GM23338 (cell line): ENCODE data around the gene CYBC1. TPM values are rescaled to one million over a fixed set of nuclear protein-coding genes. Genes with fewer than 3 reads are reported as not detected.

Experiments
- ATAC-seq: fragments of 200-7000 bp; cut with Tn5 transposase; 3 replicates; pipeline ENCODE4 v1.9.1; 2020
- DNase-seq: peaks from one replicate; pipeline ENCODE4 v3.0.0-alpha.2; 2015; ENCODE audit warnings: low spot score
- H2AFZ ChIP-seq: fragments of 200-600 bp; sonication (generic); 2 replicates; pipeline ENCODE4 v1.8.0; 2016; ENCODE audit warnings: antibody characterized with exemption, mild to moderate bottlenecking, moderate library complexity
- H3F3A ChIP-seq: fragments of 200-600 bp; sonication (generic); replicated peaks from 2 replicates; pipeline ENCODE4 v1.8.0; 2017; ENCODE audit warnings: antibody characterized with exemption, mixed run types, low read depth
- H3K27ac ChIP-seq: fragments of 200-600 bp; sonication (generic); 2 replicates; pipeline ENCODE4 v1.6.1; 2016; ENCODE audit warnings: low read depth
- H3K27me3 ChIP-seq: fragments of 200-600 bp; sonication (generic); 2 replicates; pipeline ENCODE4 v1.8.0; 2016; ENCODE audit warnings: mild to moderate bottlenecking, mixed run types, moderate library complexity; ENCODE audit not compliant: insufficient read depth
- H3K36me3 ChIP-seq: fragments of 200-600 bp; sonication (generic); 2 replicates; pipeline ENCODE4 v1.8.0; 2016; ENCODE audit warnings: mild to moderate bottlenecking; ENCODE audit not compliant: insufficient read depth
- H3K4me1 ChIP-seq: fragments of 200-600 bp; sonication (generic); 2 replicates; pipeline ENCODE4 v1.8.0; 2016; ENCODE audit warnings: mild to moderate bottlenecking, moderate library complexity; ENCODE audit not compliant: insufficient read depth
- H3K4me2 ChIP-seq: fragments of 200-600 bp; sonication (generic); 2 replicates; pipeline ENCODE4 v1.7.1; 2017; ENCODE audit warnings: mixed run types
- H3K4me3 ChIP-seq: fragments of 200-600 bp; sonication (generic); 2 replicates; pipeline ENCODE4 v1.6.1; 2016; ENCODE audit warnings: mixed run types
- H3K79me2 ChIP-seq: fragments of 200-600 bp; sonication (generic); replicated peaks from 2 replicates; pipeline ENCODE4 v1.8.0; 2017; ENCODE audit warnings: mild to moderate bottlenecking; ENCODE audit not compliant: insufficient read depth
- H3K9me2 ChIP-seq: fragments of 200-600 bp; sonication (generic); 2 replicates; pipeline ENCODE4 v1.8.0; 2017; ENCODE audit not compliant: insufficient read depth
- H4K20me1 ChIP-seq: fragments of 200-600 bp; sonication (generic); replicated peaks from 2 replicates; pipeline ENCODE4 v1.8.0; 2017; ENCODE audit warnings: mild to moderate bottlenecking; ENCODE audit not compliant: insufficient read depth
- H3K27ac Mint-ChIP-seq: 2 replicates; pipeline ENCODE4 v1.8.0; 2020; ENCODE audit warnings: inconsistent platforms, mild to moderate bottlenecking, moderate library complexity, mixed read lengths
- H3K27me3 Mint-ChIP-seq: 3 replicates; pipeline ENCODE4 v1.8.0; 2022; ENCODE audit warnings: low read depth, mild to moderate bottlenecking, moderate library complexity, mixed read lengths, inconsistent platforms; ENCODE audit not compliant: insufficient read depth, poor library complexity
- H3K36me3 Mint-ChIP-seq: 3 replicates; pipeline ENCODE4 v1.8.0; 2021; ENCODE audit warnings: low read depth, mild to moderate bottlenecking, inconsistent platforms, moderate library complexity, mixed read lengths
- H3K4me1 Mint-ChIP-seq: 3 replicates; pipeline ENCODE4 v1.8.0; 2020; ENCODE audit warnings: mild to moderate bottlenecking, inconsistent platforms, mixed read lengths
- H3K4me3 Mint-ChIP-seq: 3 replicates; pipeline ENCODE4 v1.8.0; 2021; ENCODE audit warnings: moderate library complexity, mild to moderate bottlenecking, inconsistent platforms, mixed read lengths
- H3K9me3 Mint-ChIP-seq: 3 replicates; pipeline ENCODE4 v1.8.0; 2020; ENCODE audit warnings: moderate library complexity, mild to moderate bottlenecking, inconsistent platforms, mixed read lengths
- CREB1 ChIP-seq: fragments of 250-450 bp; sonication (Bioruptor Pico); IDR thresholded peaks from 2 replicates; pipeline ENCODE4 v1.5.0; 2020; ENCODE audit warnings: low read depth, mild to moderate bottlenecking, moderate library complexity
- EZH2phosphoT487 ChIP-seq: fragments of 200-600 bp; sonication (generic); IDR thresholded peaks from one replicate; pipeline ENCODE4 v1.8.1; 2018; ENCODE audit warnings: antibody characterized with exemption; ENCODE audit not compliant: unreplicated experiment
- JUNB ChIP-seq: IDR thresholded peaks from one replicate; pipeline ENCODE4 v1.6.1; 2016; ENCODE audit warnings: antibody characterized with exemption; ENCODE audit not compliant: unreplicated experiment
- NANOG ChIP-seq: IDR thresholded peaks from 2 replicates; pipeline ENCODE4 v1.6.1; 2016; ENCODE audit warnings: antibody characterized with exemption, borderline replicate concordance
- ZNF331 ChIP-seq: fragments of 250-450 bp; sonication (Bioruptor Pico); IDR thresholded peaks from 2 replicates; pipeline ENCODE4 v1.5.0; 2020; ENCODE audit warnings: low read depth, mild to moderate bottlenecking, moderate library complexity
- polyA plus RNA-seq: library from polyadenylated mRNA; unstranded; fragments of >200 nt; fragmentation: Nextera tagmentation; extraction: Ambion mirVana; gene quantifications from 2 replicates; pipeline ENCODE4 v1.2.1, GENCODE V29; 2016
- total RNA-seq: library from RNA; depleted of rRNA; stranded (reverse); fragments of >200 nt; shearing (Covaris generic); gene quantifications from 2 replicates; pipeline ENCODE4 v1.2.3, GENCODE V29; 2014
- TF ChIP-seq, protein P1 (sequence below), 2 experiments: fragments of 200-600 bp in 1 of 2; sonication (generic) in 1 of 2; conservative IDR thresholded peaks; 2 replicates each; pipeline versions ENCODE4 v1.5.1 to v1.6.1; 2016 to 2017; ENCODE audit warnings: antibody characterized with exemption in 2 of 2, low read depth in 2 of 2, mild to moderate bottlenecking in 2 of 2, moderate library complexity in 1 of 2
- TF ChIP-seq, protein P2 (sequence below): IDR thresholded peaks from 2 replicates; pipeline ENCODE4 v1.6.1; 2016; ENCODE audit warnings: antibody characterized with exemption
- TF ChIP-seq, protein P3 (sequence below): IDR thresholded peaks from one replicate; pipeline ENCODE4 v1.6.1; 2018; ENCODE audit warnings: antibody characterized with exemption; ENCODE audit not compliant: unreplicated experiment

CYBC1 gene
- total and polyA plus RNA-seq, 2 experiments from 2014 or later, result 24.7 to 72.4 TPM

DNA sequence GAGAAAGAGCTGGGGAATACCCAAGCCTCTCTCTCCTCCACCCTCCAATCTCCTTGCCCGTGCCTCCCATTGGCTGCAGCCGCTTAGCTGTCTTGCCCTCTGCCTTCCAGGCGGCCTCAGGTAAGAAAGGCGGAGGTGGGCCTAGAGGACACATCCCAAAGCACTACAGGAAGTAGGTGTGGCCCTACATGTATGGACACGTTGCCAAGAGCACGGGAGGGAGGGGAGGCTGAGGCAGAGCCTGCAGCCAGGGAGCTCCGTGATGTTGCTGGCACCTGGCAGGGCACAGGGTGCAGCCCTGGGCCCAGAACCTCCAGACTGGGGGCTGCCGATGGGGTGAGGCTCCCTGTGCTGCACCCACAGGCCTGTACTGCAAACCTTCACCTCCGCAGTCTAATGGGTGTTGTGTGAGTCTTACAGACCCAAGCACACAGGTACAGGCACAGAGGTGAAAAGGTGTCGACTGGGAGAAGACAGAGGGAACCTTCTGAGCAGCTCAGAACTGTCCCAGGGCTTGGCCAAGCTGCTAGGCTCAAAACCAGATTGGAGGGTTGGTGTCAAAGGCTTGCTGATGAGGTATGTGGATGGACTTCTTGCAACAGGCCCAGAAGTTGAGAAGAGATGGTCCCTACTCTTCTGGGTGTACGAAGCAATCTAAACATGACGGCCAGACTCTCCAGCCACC lies 45.4 kb upstream of the CYBC1 start:
- peaks cover 6% of the 10 kb centered on the region; the same call in 2 of the 3 replicates for H3K9me3 Mint-ChIP-seq
- ATAC-seq, result peak; percentile 17
- no peak overlapping the region; the same call in 1 of the 2 replicates for H3K4me3 ChIP-seq

More for the DNA sequence above, 45.4 kb upstream of the CYBC1 start:
- Mint-ChIP-seq H3K27ac (no peak overlapping the region), H3K27me3 (peaks cover 49% of the 10 kb centered on the region), H3K36me3 (peaks cover 6% of the 10 kb centered on the region; the same call in 1 of the 3 replicates), H3K4me3 (peak overlapping the region; percentile 55), H3K4me1 (peaks cover 8% of the 10 kb centered on the region; the same call in 2 of the 3 replicates)
- H2AFZ ChIP-seq, result no peak overlapping the region
- H3K4me1 ChIP-seq, result peaks cover 17% of the 10 kb centered on the region
- no peaks in the 10 kb centered on the region for H4K20me1 ChIP-seq
- peaks cover 24% of the 10 kb centered on the region for H3F3A ChIP-seq
- TF ChIP-seq JUNB, result no peak
- no peak for TF ChIP-seq CREB1 (CRISPR knock-in tag)
- no peak for TF ChIP-seq NANOG
- TF ChIP-seq, protein P1, sequence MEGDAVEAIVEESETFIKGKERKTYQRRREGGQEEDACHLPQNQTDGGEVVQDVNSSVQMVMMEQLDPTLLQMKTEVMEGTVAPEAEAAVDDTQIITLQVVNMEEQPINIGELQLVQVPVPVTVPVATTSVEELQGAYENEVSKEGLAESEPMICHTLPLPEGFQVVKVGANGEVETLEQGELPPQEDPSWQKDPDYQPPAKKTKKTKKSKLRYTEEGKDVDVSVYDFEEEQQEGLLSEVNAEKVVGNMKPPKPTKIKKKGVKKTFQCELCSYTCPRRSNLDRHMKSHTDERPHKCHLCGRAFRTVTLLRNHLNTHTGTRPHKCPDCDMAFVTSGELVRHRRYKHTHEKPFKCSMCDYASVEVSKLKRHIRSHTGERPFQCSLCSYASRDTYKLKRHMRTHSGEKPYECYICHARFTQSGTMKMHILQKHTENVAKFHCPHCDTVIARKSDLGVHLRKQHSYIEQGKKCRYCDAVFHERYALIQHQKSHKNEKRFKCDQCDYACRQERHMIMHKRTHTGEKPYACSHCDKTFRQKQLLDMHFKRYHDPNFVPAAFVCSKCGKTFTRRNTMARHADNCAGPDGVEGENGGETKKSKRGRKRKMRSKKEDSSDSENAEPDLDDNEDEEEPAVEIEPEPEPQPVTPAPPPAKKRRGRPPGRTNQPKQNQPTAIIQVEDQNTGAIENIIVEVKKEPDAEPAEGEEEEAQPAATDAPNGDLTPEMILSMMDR (conservative IDR thresholded peaks at IDR 0.05; ENCODE audit: low read depth in 2 of 2), result no peak
- TF ChIP-seq ZNF331 (CRISPR knock-in tag), result no peak
- no peak for TF ChIP-seq EZH2phosphoT487
- TF ChIP-seq, protein P2, sequence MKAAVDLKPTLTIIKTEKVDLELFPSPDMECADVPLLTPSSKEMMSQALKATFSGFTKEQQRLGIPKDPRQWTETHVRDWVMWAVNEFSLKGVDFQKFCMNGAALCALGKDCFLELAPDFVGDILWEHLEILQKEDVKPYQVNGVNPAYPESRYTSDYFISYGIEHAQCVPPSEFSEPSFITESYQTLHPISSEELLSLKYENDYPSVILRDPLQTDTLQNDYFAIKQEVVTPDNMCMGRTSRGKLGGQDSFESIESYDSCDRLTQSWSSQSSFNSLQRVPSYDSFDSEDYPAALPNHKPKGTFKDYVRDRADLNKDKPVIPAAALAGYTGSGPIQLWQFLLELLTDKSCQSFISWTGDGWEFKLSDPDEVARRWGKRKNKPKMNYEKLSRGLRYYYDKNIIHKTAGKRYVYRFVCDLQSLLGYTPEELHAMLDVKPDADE, result no peak
- TF ChIP-seq, protein P3, sequence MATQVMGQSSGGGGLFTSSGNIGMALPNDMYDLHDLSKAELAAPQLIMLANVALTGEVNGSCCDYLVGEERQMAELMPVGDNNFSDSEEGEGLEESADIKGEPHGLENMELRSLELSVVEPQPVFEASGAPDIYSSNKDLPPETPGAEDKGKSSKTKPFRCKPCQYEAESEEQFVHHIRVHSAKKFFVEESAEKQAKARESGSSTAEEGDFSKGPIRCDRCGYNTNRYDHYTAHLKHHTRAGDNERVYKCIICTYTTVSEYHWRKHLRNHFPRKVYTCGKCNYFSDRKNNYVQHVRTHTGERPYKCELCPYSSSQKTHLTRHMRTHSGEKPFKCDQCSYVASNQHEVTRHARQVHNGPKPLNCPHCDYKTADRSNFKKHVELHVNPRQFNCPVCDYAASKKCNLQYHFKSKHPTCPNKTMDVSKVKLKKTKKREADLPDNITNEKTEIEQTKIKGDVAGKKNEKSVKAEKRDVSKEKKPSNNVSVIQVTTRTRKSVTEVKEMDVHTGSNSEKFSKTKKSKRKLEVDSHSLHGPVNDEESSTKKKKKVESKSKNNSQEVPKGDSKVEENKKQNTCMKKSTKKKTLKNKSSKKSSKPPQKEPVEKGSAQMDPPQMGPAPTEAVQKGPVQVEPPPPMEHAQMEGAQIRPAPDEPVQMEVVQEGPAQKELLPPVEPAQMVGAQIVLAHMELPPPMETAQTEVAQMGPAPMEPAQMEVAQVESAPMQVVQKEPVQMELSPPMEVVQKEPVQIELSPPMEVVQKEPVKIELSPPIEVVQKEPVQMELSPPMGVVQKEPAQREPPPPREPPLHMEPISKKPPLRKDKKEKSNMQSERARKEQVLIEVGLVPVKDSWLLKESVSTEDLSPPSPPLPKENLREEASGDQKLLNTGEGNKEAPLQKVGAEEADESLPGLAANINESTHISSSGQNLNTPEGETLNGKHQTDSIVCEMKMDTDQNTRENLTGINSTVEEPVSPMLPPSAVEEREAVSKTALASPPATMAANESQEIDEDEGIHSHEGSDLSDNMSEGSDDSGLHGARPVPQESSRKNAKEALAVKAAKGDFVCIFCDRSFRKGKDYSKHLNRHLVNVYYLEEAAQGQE, result no peak
- H3K36me3 ChIP-seq, result no peaks in the 10 kb centered on the region
- H3K27me3 ChIP-seq, result peaks cover 28% of the 10 kb centered on the region
- no peak overlapping the region for H3K27ac ChIP-seq
- peak; percentile 70 for DNase-seq
- no peaks in the 10 kb centered on the region for H3K9me2 ChIP-seq
- no peaks in the 10 kb centered on the region for H3K79me2 ChIP-seq
- H3K4me2 ChIP-seq, result peak overlapping the region; percentile 80; the same call in 1 of the 2 replicates
